PC-3 (cell line): ENCODE measurements around the gene FAF2.

ENCODE experiments used
- EZH2 ChIP-seq: fragments of 300-600 bp; sonication (generic); IDR thresholded peaks from one replicate; pipeline ENCODE4 v1.6.1; 2017; ENCODE audit warnings: antibody characterized with exemption, mild to moderate bottlenecking, low read length; ENCODE audit not compliant: unreplicated experiment
- TF ChIP-seq, protein P1 (sequence below): fragments of 300-600 bp; sonication (generic); conservative IDR thresholded peaks from 2 replicates; pipeline ENCODE4 v1.5.1; 2017; ENCODE audit warnings: antibody characterized with exemption, low read depth, mild to moderate bottlenecking, low read length

DNA sequence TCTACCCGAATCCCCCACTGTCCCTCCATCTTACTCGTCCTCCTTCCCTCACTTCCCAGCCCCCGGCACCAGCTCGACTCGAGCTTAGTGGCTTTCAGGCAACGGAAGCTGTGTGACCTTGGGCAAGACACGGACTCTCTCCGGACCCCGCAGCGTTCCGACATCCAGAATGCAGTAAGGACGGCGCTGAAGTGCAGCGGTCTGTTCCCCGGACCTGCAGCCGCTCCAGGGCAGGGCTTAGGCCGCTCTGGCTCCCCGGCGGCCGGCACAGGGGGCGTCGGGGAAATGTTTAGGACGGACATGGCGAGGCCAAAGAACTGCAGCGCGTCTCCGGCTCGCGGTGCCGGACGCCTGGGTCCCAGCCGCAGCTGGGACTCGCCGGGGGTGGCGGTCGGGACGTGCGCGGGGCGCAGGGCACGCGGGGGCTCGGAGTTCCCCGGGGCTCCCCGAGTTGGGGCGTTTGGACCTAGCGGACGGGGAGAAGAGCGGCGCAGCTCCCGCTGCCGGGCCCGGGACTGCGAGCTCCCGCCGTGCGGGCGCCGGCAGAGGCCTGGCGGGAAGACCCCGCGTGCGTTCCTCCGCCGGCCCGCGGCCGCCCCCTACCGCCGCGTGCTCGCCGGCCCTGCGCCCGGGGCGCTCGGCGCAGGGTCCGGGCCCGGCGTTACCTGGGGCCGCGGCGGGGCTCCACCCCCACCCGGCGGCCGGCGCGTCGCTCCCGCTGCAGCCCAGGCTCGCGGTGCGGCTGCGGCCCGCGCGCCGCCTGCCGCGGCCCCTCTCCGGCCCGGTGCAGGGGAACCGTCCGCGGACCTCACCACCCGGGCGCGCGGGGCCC, 94.6 kb downstream of the FAF2 start:
- TF ChIP-seq, protein P1, sequence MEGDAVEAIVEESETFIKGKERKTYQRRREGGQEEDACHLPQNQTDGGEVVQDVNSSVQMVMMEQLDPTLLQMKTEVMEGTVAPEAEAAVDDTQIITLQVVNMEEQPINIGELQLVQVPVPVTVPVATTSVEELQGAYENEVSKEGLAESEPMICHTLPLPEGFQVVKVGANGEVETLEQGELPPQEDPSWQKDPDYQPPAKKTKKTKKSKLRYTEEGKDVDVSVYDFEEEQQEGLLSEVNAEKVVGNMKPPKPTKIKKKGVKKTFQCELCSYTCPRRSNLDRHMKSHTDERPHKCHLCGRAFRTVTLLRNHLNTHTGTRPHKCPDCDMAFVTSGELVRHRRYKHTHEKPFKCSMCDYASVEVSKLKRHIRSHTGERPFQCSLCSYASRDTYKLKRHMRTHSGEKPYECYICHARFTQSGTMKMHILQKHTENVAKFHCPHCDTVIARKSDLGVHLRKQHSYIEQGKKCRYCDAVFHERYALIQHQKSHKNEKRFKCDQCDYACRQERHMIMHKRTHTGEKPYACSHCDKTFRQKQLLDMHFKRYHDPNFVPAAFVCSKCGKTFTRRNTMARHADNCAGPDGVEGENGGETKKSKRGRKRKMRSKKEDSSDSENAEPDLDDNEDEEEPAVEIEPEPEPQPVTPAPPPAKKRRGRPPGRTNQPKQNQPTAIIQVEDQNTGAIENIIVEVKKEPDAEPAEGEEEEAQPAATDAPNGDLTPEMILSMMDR, result no peak
- no peak for TF ChIP-seq EZH2
